NCI-H510A (cell line): Measurements from ENCODE around the gene NDUFAF2.
"Not testable (repeated sequence)": the region's sequence is repeated elsewhere in the genome, so short reads cannot be mapped to it uniquely, and the experiment has no call there.

Experiments used
- DNase-seq: peaks from one replicate; lab custom pipeline; 2025; lab: John Stamatoyannopoulos, UW

NDUFAF2 gene, protein sequence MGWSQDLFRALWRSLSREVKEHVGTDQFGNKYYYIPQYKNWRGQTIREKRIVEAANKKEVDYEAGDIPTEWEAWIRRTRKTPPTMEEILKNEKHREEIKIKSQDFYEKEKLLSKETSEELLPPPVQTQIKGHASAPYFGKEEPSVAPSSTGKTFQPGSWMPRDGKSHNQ

DNA sequence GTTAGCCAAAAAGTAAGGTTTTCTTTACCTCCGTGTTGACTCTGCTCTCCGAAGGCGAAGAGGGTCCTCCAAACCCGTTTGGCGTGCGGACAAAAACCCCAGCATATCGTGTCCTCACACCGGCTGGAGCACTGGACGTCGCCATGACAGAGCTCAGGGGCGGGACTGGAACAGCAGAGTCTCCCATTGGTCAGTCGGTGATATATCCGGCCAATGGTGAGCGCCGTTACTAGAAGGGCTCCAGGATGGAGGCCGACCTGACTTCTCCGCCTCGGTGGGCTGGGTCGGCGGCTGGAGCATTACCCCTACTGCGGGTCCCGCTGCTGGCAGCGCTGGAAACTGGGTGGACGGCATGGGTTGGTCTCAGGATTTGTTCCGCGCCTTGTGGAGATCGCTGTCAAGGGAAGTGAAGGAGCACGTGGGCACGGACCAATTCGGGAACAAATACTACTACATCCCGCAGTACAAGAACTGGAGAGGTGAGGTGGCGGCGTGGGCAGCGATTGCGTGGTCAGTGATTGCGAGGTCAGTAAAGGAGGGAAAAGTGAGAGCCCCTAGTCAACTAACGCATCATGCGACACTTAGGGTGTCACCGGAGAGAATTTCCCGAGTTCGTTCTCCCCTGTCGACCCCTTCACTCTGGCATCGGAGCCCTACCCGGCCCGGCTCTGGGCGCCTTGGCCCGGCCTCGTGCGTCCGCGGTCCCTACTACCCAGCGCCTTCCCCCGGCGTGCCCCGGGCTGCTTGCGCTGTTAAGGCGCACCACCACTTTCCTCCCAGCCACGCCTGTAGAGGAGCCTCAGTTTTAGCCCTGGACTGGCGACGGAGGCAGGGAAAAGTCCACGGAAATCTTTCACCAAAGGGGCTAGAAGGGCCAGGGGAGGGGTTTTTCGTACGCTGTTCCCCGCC lies at the start of gene NDUFAF2, which contains the start of gene ERCC8:
NDUFAF2 (plus strand) TSS at position 302 of the 909 bp plus-strand sequence; CDS start at position 353, 51 bp downstream.
ERCC8 (minus strand) TSS at position 167 of the 909 bp plus-strand sequence; CDS start at position 105, 62 bp downstream.
- DNase-seq, result peak; percentile 57

DNA sequence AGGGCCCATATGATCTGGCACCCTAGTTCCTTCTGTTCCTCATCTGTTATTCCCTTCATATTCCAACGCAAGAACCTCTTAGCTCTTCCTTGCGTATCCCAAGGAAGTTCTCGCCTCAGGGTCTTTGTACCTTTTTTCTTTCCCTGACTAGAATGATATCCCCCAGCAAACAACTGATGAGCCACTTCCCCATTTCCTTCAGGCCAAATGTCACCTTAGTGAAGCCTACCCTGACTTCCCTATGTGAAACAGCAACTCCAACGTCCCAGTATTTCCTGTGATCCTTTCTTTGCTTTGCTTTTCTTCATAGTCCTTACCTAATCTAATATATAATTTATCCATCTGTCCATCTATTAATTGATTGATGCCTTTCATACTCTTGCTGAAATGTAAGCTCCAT lies 48.0 kb upstream of the NDUFAF2 start:
- no peak for DNase-seq

DNA sequence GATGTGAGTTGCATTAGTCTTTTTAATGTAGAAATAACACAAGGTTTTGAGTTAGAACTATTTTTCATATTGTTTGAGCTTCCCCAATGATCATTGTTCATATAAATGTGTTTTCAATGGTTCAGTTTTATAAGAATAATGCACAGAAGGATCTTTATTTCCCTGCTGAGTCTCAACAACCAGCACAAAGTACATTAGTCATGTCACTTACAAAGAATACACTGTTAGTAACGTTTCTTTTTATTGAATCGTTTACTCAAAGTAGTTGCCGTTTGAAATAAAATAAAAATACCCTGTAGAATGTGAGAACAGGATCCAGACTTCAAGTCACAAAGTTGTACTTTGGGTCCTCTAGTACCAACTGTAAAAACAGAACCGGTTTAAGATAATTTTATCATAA lies 41.6 kb upstream of the NDUFAF2 start:
- no peak for DNase-seq

DNA sequence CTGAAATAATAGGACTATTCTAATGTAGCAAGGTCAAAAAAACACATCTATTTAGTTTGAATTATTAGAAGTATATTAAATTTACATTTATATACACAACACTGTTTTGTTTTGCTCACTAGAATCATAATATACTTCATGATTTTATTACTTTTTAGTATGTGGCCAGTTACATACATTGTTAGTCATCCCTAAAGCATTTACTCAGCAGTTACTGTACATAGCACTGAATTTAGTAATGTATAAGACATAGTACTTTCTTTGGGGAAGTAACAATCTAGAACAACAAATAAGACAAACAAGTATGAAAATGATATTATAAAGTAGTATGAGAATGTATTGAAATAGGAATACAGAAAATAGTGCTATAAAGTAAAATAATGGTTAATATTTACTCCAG lies 28.4 kb upstream of the NDUFAF2 start:
- no peak for DNase-seq

DNA sequence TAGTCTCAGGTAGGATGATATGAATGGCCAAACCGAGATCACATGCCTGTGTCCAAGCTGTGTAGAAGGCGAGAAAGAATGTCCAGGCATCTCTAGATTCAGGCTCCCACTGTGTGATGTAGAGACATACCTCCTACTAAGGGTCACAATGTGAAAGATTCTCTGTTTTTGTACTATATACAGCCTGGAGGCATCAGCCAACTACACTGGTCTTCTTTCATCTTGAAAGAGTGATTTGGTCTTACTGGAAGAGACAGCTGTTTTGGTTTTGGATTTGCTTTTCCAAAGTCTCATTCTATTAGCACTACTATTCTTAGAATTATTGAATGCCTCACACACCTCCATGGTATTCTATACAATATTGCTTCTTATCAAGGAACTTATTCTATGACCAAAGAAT lies 26.5 kb upstream of the NDUFAF2 start:
- no peak for DNase-seq

DNA sequence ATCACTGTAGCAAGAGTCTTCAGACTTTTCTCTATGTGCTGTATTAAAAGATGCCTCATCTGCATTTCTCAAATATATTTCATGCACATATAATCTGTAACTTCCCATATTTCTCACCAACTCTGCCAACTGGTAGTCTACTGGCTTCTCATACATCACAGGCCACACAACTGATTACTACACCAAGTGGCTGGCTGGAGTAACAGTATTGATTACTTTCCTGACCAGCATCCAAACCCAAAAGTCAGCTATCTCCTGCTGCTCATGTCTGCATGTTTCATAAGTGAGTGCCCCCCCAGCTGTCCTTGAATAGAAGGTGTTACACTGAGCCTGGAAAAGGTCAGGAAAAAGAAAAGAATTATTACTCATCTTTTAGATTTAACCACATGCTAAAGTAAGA lies 17.6 kb upstream of the NDUFAF2 start:
- no peak for DNase-seq

DNA sequence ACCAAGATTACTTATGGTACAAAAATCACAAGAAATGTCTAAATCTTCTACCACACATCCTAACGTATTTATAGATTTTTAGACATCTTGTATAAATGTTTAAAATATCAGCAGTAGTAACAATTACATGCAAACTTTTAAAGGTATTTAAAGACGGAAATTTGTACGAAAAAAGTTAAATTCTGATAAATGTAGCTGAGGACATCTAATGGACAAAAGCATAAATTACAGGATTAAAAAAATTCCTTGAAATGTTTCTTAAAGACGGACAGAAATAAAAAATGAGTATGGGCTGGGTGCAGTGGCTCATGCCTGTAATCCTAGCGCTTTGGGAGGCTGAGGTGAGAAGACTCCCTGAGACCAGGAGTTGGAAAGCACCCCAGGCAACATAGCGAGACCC lies 16.0 kb upstream of the NDUFAF2 start:
- no peak for DNase-seq

DNA sequence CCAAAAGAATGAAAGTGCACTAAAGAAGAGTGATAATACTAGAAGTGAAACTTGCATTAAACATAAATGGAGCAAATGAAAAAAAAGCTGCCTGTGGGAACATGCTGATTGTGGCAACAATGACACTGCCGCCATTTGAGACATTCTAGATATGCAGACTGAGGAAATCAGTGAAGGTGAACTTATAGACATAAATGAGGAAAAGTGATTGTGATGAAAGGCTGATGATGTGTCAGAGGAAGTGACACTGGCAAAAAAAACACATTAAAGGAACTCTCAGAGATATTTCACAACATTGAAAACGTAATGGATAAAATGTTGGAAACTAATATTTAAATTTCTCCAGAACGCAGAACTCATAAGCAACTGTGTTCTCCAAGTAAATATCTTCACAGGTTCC lies 1.4 kb upstream of the NDUFAF2 start:
- DNase-seq, result no peak

DNA sequence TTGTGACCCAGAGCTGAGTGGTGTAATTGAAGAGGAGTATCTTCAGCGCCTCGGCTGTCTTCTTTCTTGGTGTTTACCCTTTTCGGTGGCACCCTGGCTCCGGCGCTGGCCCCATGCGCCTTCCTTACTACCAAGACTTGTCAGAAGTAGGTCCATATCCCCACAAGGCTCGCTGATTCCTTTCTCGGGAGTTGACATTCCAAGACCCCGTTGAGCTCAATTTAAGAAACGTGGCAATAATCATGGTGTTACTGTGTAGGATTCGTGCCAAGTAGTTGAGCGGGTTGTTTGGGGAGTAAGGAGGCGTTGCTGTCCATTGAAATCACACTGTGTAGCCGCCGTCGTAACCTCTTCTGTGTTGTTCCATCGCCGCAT lies 795 bp downstream of the NDUFAF2 start:
- DNase-seq, result no peak

DNA sequence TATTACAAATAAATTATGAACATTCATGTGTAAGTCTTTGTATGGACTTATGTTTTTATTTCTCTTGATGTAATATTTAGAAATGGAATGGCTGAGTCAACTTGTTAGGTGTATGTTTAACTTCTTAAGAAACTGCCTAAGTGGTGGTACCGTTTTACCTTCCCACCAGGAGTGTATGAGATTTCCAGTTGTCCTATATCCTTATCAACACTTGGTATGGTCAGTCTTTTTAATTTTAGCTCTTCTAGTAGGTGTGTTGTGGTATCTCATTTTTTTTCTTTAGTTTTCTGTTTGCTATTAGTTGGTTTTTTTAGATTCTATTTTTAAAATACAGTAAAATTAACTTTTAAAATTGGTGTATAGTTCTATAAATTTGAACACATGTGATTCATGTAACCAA lies 3.7 kb downstream of the NDUFAF2 start:
- DNase-seq, result no peak

DNA sequence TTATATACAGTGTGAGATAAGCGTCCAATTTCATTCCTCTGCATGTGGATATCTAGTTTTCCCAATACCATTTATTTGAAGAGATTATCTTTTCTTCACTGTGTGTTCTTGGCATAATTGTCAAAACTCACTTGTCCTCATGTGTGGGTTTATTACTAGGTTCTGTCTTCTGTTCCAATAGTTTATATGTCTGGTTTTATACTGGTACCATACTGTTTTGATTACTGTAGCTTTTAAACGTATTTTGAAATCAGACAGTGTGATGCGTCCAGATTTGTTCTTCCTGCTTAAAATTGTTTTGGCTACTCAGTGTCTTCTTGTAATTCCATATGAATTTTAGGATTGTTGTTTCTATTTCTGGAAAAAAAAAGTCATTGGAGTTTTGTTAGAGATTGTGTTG lies 10.2 kb downstream of the NDUFAF2 start:
- DNase-seq, result no peak

DNA sequence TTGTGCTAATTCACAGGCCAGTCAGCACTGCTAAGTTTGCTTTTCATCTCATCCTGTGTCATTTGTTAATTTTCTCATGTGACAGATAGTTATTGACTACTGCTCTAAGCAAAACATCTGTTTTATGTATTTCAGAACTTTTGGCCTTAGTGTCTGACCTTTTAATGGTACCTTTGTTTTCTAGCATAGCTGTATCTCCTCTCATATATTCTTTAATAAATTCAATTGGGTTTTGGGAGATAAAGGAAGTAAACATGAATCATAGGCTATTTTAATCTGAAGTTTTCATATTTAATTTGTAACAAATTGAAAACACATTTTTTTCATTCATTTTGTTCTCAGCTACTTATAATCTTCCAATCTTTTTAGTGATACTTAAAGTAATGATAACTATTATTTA lies 13.1 kb downstream of the NDUFAF2 start:
- no peak for DNase-seq

DNA sequence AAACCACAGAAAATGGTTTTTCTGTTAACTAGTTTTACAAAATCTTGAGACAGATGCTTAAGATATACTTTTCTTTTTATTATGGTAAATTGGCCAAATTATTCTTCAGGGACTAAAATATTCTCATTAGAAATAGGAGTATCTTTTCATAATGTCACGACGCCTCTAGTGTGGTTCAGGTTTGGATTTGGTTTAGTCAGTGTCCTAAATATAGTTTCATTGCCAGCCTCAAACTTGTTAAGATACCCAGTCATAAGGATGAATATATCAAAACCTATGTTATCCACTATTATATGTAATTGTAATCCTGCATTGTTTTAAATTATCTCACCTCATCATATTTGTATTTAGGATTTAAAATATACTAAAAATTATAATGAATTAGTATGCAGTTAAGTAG lies 13.7 kb downstream of the NDUFAF2 start:
- DNase-seq, result no peak

DNA sequence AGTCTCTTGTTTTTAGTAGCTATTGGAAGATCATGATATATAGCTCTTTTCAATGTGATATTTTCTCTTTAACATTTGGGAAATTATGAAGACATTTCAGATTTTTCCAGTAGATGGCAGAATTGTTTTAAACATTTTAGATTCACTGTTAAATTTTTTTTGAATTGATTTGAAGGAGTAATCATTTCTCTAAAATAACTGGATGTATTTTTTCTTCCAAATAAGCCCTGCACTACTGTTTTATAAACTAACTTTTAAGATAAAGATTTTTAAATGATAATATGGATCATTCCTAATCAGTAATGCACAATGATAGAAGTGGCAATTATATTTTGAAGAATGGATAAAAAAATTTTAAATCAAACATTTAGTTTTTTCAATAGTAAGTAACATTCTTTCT lies 14.2 kb downstream of the NDUFAF2 start:
- no peak for DNase-seq

DNA sequence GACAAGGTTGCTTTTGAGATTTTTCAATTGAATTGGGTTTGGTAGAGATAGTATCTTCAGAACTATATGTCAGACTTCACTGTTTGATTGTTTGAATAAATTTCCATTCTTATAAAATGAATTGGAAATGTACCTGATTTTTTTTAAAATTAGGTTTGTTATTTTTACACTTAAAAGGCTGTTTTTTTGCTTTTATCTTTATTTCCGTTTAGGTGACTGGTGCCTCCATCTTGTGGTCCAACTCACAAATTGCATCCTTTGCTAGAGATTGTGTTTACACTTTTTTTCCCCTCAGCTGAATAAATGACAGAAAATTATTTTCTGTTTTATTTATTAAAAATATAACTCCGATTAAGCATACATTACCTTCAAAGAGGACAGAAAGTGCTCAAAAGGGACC lies 15.6 kb downstream of the NDUFAF2 start:
- DNase-seq, result no peak

DNA sequence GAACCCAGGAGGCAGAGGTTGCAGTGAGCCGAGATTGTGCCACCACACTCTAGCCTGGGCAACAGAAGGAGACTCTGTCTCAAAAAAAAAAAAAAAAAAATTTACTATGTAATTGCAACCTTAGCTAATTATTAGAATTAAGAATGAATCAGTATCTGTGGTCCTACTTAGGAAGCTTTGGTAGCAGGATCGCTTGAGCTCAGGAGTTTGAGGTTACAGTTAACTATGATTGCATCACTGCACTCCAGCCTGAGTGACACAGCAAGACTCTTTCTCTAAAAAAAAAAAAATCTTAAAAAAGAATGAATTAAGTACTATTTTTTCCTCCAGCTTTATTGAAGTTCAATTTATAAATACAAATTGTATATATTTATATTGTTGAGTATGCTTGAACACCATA lies 16.7 kb downstream of the NDUFAF2 start:
- no peak for DNase-seq

DNA sequence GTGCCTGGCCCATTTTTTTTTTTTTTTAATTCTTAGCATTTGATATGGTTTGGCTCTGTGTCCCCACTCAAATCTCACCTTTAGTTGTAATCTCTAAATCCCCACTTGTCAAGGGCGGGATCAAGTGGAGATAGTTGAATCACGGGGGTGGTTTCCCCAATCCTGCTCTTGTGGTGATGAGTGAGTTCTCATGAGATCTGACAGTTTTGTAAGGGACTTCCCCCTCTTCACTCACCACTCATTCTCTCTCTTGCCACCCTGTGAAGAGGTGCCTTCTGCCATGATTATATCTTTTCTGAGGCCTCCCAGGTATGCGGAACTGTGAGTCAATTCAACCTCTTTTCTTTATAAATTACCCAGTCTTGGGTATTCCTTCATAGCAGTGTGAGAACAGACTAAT lies 27.2 kb downstream of the NDUFAF2 start:
- no peak for DNase-seq

DNA sequence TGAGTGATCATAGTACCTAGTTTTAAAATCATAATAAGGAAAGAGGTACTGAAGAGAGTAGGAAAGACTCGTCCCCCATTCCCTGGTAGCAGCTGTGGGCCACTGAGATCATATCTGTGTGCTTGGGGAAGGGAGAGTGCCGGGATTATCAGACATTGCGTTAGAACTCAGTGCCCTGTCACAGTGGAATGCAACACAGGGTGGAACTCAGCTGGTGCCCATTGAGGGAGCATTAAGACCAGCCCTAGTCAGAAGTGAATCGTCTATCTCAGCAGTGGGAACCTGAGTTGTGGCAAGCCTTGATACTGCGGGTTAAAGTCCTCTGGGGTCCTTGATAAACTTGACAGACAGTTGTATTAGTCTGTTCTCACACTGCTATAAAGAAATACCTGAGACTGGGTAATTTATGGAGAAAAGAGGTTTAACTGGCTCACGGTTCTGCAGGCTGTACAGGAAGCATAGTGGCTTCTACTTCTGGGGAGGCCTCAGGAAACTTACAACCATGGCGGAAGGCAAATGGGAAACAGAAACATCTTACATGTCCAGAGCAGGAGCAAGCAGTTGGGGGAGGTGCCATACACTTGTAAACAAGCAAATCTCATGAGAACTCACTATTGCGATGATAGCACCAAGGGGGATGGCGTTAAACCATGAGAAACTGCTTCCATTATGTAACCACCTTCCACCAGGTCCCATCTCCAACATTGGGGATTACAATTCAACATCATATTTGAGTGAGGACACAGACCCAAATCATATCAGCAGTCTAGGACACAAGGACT lies 33.1 kb downstream of the NDUFAF2 start:
- no peak for DNase-seq

DNA sequence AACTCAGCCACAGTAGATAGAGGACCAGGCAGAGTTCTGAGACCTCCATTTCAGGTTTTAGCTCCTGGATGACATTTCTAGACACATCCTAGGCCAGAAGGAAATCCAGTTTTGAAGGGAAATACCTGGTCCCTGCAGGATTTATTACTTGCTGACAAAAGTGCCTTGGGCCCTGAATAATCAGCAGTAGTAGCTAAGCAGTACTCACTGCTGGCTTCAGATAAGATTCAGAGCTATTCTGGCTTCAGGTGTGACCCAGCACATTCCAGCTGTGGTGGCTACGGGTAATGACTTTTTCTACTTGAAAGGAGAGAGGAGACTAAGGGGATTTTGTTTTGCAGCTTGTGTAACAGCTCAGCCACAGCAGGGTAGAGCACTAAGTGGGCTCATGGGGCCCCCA lies 34.0 kb downstream of the NDUFAF2 start:
- no peak for DNase-seq

DNA sequence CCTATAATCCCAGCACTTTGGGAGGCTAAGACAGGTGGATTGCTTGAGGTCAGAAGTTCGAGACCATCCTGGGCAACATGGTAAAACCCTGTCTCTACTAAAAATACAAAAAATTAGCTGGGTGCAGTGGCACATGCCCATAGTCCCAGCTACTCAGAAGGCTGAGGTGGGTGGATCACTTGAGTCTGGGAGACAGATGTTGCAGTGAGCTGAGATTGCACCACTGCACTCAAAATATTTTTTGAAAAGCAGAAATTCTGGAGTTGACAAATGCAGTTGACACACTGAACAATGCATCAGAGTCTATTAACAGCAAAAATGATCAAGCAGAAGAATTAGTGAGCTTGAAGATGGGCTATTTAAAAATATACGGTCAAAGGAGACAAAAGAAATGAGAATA lies 35.5 kb downstream of the NDUFAF2 start:
- no peak for DNase-seq

DNA sequence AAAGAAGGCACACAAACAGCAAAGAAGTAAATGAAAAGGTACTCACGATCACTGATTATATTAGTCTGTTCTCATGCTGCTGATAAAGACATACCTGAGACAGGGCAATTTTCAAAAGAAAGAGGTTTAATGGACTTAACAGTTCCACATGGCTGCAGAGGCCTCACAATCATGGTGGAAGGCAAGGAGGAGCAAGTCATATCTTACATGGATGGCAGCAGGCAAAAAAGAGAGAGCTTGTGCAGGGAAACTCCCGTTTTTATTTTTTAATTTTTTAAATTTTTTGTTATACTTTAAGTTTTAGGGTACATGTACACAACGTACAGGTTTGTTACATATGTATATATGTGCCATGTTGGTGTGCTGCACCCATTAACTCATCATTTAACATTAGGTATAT lies 37.1 kb downstream of the NDUFAF2 start:
- not testable (repeated sequence) for DNase-seq

DNA sequence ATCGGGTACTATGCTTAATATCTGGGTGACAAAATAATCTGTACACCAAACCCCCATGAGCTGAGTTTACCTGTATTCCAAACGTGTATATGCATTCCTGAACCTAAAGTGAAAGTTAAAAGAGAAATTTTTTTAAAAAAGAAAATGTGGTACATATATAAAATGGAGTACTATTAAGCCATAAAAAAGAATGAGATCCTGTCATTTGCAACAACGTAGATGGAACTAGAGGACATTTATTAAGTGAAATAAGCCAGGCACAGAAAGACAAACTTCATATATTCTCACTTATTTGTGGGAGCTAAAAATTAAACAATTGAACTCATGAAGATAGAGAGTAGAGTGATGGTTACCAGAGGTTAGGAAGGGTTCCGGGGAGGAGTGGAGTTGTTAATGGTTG lies 44.8 kb downstream of the NDUFAF2 start:
- no peak for DNase-seq

DNA sequence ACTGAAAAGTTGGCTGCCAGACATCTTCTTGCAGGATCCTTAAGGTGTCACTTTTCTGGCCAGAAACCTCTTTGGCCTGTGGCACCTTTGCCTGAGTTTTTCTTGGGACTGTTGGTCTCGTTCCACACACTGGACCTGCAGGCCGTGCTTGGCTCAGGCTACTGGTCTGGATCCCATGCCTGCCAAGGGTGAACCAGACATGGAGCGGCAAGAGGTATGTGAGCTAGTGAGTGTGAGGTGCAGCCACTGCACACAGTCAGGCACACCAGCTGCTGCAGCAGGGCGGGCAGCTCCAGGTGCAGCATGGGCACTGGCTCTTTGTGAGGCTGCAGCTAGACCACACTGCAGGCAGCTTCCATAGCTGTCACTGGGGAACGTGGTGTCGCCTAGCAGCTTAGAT lies 47.9 kb downstream of the NDUFAF2 start:
- DNase-seq, result no peak
